Right cardiac atrium (tissue), 5 donors: Measurements from ENCODE around the gene PSORS1C2. TPM values are rescaled to one million over a fixed set of nuclear protein-coding genes. Genes with fewer than 3 reads are reported as not detected.

ENCODE experiments used
- ATAC-seq, 2 donors: fragments of 200-7000 bp; cut with Tn5 transposase; one replicate each; pipeline versions ENCODE4 v1.8.0 to v1.9.1; 2020; ENCODE audit warnings: moderate library complexity in 2 of 2, mild to moderate bottlenecking in 1 of 2
- DNase-seq, 3 donors: peaks; one replicate each; pipeline ENCODE4 v3.0.0-alpha.2; 2020
- H3K27ac ChIP-seq: one replicate; pipeline ENCODE4 v1.5.1; 2013; ENCODE audit warnings: mild to moderate bottlenecking, low read length, control low read depth, moderate library complexity
- H3K27me3 ChIP-seq: one replicate; pipeline ENCODE4 v1.6.1; 2013; ENCODE audit not compliant: control insufficient read depth, insufficient read depth
- H3K4me1 ChIP-seq: one replicate; pipeline ENCODE4 v1.6.1; 2013; ENCODE audit warnings: low read length; ENCODE audit not compliant: control insufficient read depth, insufficient read depth
- H3K4me3 ChIP-seq: one replicate; pipeline ENCODE4 v1.5.1; 2013; ENCODE audit warnings: low read length, control low read depth
- H3K9me3 ChIP-seq: one replicate; pipeline ENCODE4 v1.6.1; 2013; ENCODE audit warnings: low read length; ENCODE audit not compliant: control insufficient read depth
- WGBS: extraction: QIAGEN DNeasy Blood & Tissue Kit; methylation state at CpG from one replicate; pipeline ENCODE4 v1.1.7; 2013; 5-methylcytosine and 5-hydroxymethylcytosine counted together
- intact Hi-C, 4 donors: fragments of 100-400 bp; cut with DNase I; formaldehyde crosslinking; loops; one replicate each; pipeline versions ENCODE4 v1.11.0 to v1.14.0; 2022 to 2023
- polyA plus RNA-seq: library from polyadenylated mRNA; stranded (reverse); fragments of 200-250 nt; gene quantifications from one replicate; pipeline ENCODE4 v1.2.3, GENCODE V29; 2013
- total RNA-seq, 4 donors: library from RNA; stranded (reverse); fragmentation: NEBNext Ultra II Directional; extraction: Animal tissue kit (Norgen Biotek cat#: 25700); gene quantifications; one replicate each; pipeline ENCODE4 v1.2.1, GENCODE V29; 2021
- donor health status: healthy with polysubstance abuse.
- donor health status: DM: no; HTN: yes; CAD: no.
- donor health status: DM: no; HTN: no; CAD: no.
- donor health status: DM: no; HTN: yes; CAD: no; lungs with severe emphysema.
- donor health status: DM: yes; HTN: yes; CAD: no.

Gene PSORS1C2
- total and polyA plus RNA-seq, 5 donors = not detected

DNA sequence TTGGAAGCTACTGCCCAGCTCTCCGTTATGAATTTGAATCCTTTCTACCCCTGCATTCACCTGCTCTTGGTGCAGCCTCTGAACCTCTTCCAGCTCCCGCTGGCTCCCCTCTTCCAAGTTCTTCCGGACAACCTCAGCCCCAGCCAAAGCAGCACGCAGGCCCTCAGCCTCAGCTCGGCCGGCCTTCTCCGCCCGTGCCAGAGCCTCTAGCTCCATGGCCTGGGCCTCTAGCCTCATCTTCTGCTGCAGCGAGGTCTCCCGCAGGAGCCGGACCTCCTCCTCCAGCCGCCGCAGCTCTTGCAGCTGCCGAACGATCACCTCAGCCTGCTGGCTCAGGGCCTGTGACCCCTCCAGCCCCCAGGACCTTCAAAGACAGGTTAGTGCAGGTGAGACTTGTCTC, 15.6 kb upstream of the PSORS1C2 start:
- H3K9me3 ChIP-seq = no peaks in the 10 kb centered on the region
- ATAC-seq (no peak), DNase-seq (no peak)
- H3K27ac ChIP-seq = no peak overlapping the region
- no peak overlapping the region for H3K4me3 ChIP-seq
- 97% methylated on average over 15 of the region's 15 CpGs for WGBS
- H3K4me1 ChIP-seq = peaks cover 10% of the 10 kb centered on the region
- H3K27me3 ChIP-seq = no peaks in the 10 kb centered on the region
- intact Hi-C loops = no loop called here

DNA sequence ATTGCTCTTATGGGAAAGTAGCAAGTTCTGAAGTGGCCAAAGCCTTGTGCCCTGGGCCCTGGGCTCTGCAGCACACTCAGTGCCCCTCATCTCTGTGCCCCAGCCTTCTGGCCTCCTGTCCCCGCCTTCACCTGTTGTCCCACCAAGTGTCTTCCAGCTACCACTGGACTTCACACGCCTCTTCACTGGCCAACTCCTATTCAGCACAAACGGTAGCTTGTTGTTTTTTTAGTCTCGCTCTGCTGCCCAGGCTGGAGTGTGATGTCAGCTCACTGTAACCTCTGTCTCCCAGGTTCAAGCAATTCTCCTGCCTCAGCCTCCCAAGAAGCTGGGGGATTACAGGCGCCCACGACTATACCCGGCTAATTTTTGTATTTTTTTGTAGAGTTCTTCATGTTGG, 13.9 kb upstream of the PSORS1C2 start:
- Histone ChIP-seq H3K4me3 (no peak overlapping the region), H3K27ac (no peak overlapping the region), H3K27me3 (no peaks in the 10 kb centered on the region), H3K9me3 (no peaks in the 10 kb centered on the region), H3K4me1 (peaks cover 5% of the 10 kb centered on the region)
- WGBS = 85% methylated on average over 7 of the region's 7 CpGs
- DNase-seq = no peak
- ATAC-seq = no peak
- intact Hi-C loops = no loop called here

GRCh38 chr6:31149827-31150447, 11.1 kb upstream of the PSORS1C2 start:
- Histone ChIP-seq H3K27ac (no peak overlapping the region), H3K4me1 (no peaks in the 10 kb centered on the region), H3K9me3 (no peaks in the 10 kb centered on the region), H3K4me3 (no peak overlapping the region), H3K27me3 (no peaks in the 10 kb centered on the region)
- DNase-seq (no peak), ATAC-seq (peak in 1 of 2 donors; percentile 23)
- 95% methylated on average over 6 of the region's 6 CpGs for WGBS
- intact Hi-C loops = no loop called here

DNA sequence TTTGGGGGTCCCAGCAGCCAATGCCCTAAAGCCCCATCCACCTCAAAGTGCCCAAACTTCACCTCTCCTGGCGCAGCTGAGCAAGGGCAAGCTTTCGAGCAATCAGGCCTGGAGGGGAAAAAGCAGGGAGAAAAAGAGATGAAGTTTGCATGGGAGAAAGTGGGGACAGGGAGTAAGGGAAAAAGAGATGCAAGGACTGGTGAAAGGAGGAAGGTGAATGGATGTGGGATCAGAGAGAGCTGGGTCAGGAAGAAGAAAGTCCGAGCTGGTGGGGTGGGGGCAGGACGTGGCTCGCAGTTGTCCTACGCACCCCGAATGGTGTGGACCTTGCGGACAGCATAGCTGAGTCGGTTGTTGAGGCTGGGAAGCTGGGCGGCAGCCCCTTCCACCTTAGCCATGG, 6.5 kb upstream of the PSORS1C2 start:
- DNase-seq (no peak), ATAC-seq (no peak)
- 95% methylated on average over 10 of the region's 10 CpGs for WGBS
- Histone ChIP-seq H3K9me3 (no peaks in the 10 kb centered on the region), H3K4me3 (no peak overlapping the region), H3K27ac (no peak overlapping the region), H3K27me3 (no peaks in the 10 kb centered on the region), H3K4me1 (peaks cover 2% of the 10 kb centered on the region)
- intact Hi-C loops = no loop called here

- Histone ChIP-seq H3K4me1 (peaks cover 2% of the 10 kb centered on the region), H3K4me3 (no peak overlapping the region), H3K9me3 (no peaks in the 10 kb centered on the region), H3K27ac (no peak overlapping the region), H3K27me3 (no peaks in the 10 kb centered on the region)
- intact Hi-C loops = loop anchor here in 1 of 4 donors (5.0 kb wide), 1 partner anchor 222 kb away; no protein-coding TSS in a partner anchor
- no peak for DNase-seq
- ATAC-seq = no peak
- WGBS = 78% methylated on average over 11 of the region's 11 CpGs
Observed at GRCh38 chr6:31144970-31145340, 6.1 kb upstream of the PSORS1C2 start.

- Histone ChIP-seq H3K4me3 (no peak overlapping the region), H3K27ac (no peak overlapping the region), H3K4me1 (peaks cover 6% of the 10 kb centered on the region), H3K9me3 (no peaks in the 10 kb centered on the region), H3K27me3 (no peaks in the 10 kb centered on the region)
- ATAC-seq (no peak), DNase-seq (no peak)
- 82% methylated on average over 18 of the region's 18 CpGs for WGBS
- intact Hi-C loops = loop anchor here in 1 of 4 donors (5.0 kb wide), 1 partner anchor 223 kb away; no protein-coding TSS in a partner anchor
Observed at GRCh38 chr6:31144296-31144969, 5.6 kb upstream of the PSORS1C2 start.

GRCh38 chr6:31143148-31143547, 4.3 kb upstream of the PSORS1C2 start:
- no peaks in the 10 kb centered on the region for H3K9me3 ChIP-seq
- no peak overlapping the region for H3K4me3 ChIP-seq
- WGBS = 36% methylated on average over 11 of the region's 11 CpGs

GRCh38 chr6:31142361-31142761, 3.5 kb upstream of the PSORS1C2 start:
- peak; percentile 7 to 60 for ATAC-seq
- WGBS = 44% methylated on average over 2 of the region's 2 CpGs

More at GRCh38 chr6:31143148-31143547, 4.3 kb upstream of the PSORS1C2 start:
- DNase-seq (peak; percentile 83 to 89 (median 86)), ATAC-seq (peak; percentile 78 to 93)
- intact Hi-C loops = loop anchor here in 1 of 4 donors (5.0 kb wide), 1 partner anchor 224 kb away; no protein-coding TSS in a partner anchor
- Histone ChIP-seq H3K27me3 (no peaks in the 10 kb centered on the region), H3K4me1 (peaks cover 8% of the 10 kb centered on the region), H3K27ac (peak overlapping the region; percentile 65)

DNA sequence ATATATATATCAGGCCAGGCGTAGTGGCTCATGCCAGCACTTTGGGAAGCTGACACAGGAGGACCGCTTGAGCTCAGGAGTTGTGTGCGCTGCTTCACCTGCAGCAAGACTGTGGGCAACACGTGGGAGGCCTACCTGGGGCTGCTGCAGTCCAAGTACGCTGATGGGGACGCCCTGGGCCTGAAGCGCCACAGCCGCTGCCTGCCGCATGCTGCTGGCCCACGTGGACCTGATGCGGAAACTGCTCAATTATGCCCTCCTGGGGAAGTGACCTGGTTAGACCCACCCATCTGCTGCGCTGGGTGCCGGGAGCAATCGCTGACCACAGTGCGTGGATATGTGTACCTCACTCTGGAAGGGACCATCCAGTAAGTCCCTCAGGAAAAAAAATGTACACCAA, 1.8 kb upstream of the PSORS1C2 start:
- no peaks in the 10 kb centered on the region for H3K27me3 ChIP-seq
- no peak for ATAC-seq
- H3K9me3 ChIP-seq = no peaks in the 10 kb centered on the region
- no peak overlapping the region for H3K27ac ChIP-seq
- intact Hi-C loops = loop anchor here in 1 of 4 donors (5.0 kb wide), 1 partner anchor 227 kb away; no protein-coding TSS in a partner anchor
- DNase-seq = no peak
- peaks cover 8% of the 10 kb centered on the region for H3K4me1 ChIP-seq
- H3K4me3 ChIP-seq = no peak overlapping the region
- WGBS = 83% methylated on average over 15 of the region's 15 CpGs

More at GRCh38 chr6:31142361-31142761, 3.5 kb upstream of the PSORS1C2 start:
- no peak overlapping the region for H3K4me3 ChIP-seq
- intact Hi-C loops = loop anchor here in 1 of 4 donors (5.0 kb wide), 1 partner anchor 225 kb away; no protein-coding TSS in a partner anchor
- no peaks in the 10 kb centered on the region for H3K9me3 ChIP-seq
- H3K27ac ChIP-seq = peak overlapping the region; percentile 45
- DNase-seq = peak in 1 of 3 donors; percentile 53
- H3K4me1 ChIP-seq = peaks cover 8% of the 10 kb centered on the region
- H3K27me3 ChIP-seq = no peaks in the 10 kb centered on the region

GRCh38 chr6:31139599-31139998, 733 bp upstream of the PSORS1C2 start:
- DNase-seq (no peak), ATAC-seq (no peak)
- intact Hi-C loops = loop anchor here (2.0 to 10.0 kb wide), 5 partner anchors 51 to 235 kb away; no protein-coding TSS in a partner anchor
- Histone ChIP-seq H3K4me1 (peaks cover 8% of the 10 kb centered on the region), H3K27ac (no peak overlapping the region), H3K4me3 (no peak overlapping the region), H3K9me3 (no peaks in the 10 kb centered on the region), H3K27me3 (no peaks in the 10 kb centered on the region)
- WGBS = 9% methylated on average over 4 of the region's 4 CpGs

- ATAC-seq (no peak), DNase-seq (no peak)
- Histone ChIP-seq H3K27ac (no peak overlapping the region), H3K4me3 (no peak overlapping the region), H3K27me3 (no peaks in the 10 kb centered on the region), H3K9me3 (no peaks in the 10 kb centered on the region), H3K4me1 (peaks cover 6% of the 10 kb centered on the region)
- intact Hi-C loops = loop anchor here in 3 of 4 donors (2.0 to 10.0 kb wide), 4 partner anchors 57 to 239 kb away; no protein-coding TSS in a partner anchor
- 86% methylated on average over 10 of the region's 10 CpGs for WGBS
Observed at GRCh38 chr6:31135710-31136109, 3.2 kb downstream of the PSORS1C2 start.
